ENCODE results near the gene EXOSC10. TPM values are rescaled to one million over a fixed set of nuclear protein-coding genes. Genes with fewer than 3 reads are reported as not detected.

Gene EXOSC10
- total and polyA plus RNA-seq, 2 donors (not counting 3 experiments of a cell fraction or from before 2014, with no cell fraction given): 74.9 to 103 TPM

- ChIA-PET POLR2A (no interaction called here), CTCF (interaction anchor here (1.6 kb wide), 1 partner anchor 12 kb away, joined by 3 read pairs; no protein-coding TSS in a partner anchor)
- no peaks in the 10 kb centered on the region for H3K9me1 ChIP-seq (replicated peaks; ENCODE audit: control insufficient read depth, extremely low read depth, insufficient read depth, low read length)
- H3K4me1 ChIP-seq (ENCODE audit: control insufficient read depth, extremely low read depth, insufficient read depth, low read length): no peaks in the 10 kb centered on the region
- H2AFZ ChIP-seq (ENCODE audit: low read depth, low read length): no peak overlapping the region
- no peak overlapping the region for H3K9ac ChIP-seq (replicated peaks; ENCODE audit: extremely low read depth, insufficient read depth, low read length)
- no TSS peak for BruUV-seq (replicated peaks)
- H3K36me3 ChIP-seq (ENCODE audit: control insufficient read depth in 2 of 2, extremely low read depth in 1 of 2, insufficient read depth in 2 of 2, low read length in 2 of 2): peaks cover 34 to 35% of the 10 kb centered on the region in 2 experiments
- H3K79me2 ChIP-seq (ENCODE audit: control insufficient read depth, insufficient read depth, low read length): peaks cover 4% of the 10 kb centered on the region
- H3K27me3 ChIP-seq (ENCODE audit: control insufficient read depth in 2 of 2, insufficient read depth in 2 of 2, low read length in 2 of 2): no peaks in the 10 kb centered on the region
- no peaks in the 10 kb centered on the region for H4K20me1 ChIP-seq (replicated peaks; ENCODE audit: control insufficient read depth, extremely low read depth, insufficient read depth, low read length)
- no peak overlapping the region for H3K4me2 ChIP-seq (ENCODE audit: insufficient read depth, low read length)
- no peak for DNase-seq (ENCODE audit: low read depth, low spot score)
- intact Hi-C loops (cut with micrococcal nuclease): no loop called here
- FAIRE-seq: no peak
- no peaks in the 10 kb centered on the region for H3K9me3 ChIP-seq (replicated peaks; ENCODE audit: control insufficient read depth, insufficient read depth, low read length)
- H3K4me3 ChIP-seq (replicated peaks in 1 of 3; ENCODE audit: insufficient read depth in 1 of 3, low read depth in 1 of 3, low read length in 3 of 3): no peak overlapping the region
- dilution Hi-C loops (cut with MboI; ENCODE audit: extremely low pct_ligation_motif_present, low sequenced_read_pairs): no loop called here
- H3K27ac ChIP-seq (ENCODE audit: insufficient read depth, low read depth, low read length): no peak overlapping the region
- TF ChIP-seq GATA2 (IDR thresholded peaks at IDR 0.05; ENCODE audit: insufficient read depth, insufficient read length, low read depth, low read length) (no peak), POLR2A (IDR thresholded peaks at IDR 0.05; ENCODE audit: low read depth, low read length) (no peak), MAX (IDR thresholded peaks at IDR 0.05; ENCODE audit: insufficient read depth, insufficient read length) (no peak), POLR2AphosphoS5 (IDR thresholded peaks at IDR 0.05; ENCODE audit: insufficient read depth, low read depth, low read length) (no peak), FOS (IDR thresholded peaks at IDR 0.05; ENCODE audit: borderline replicate concordance, insufficient read depth, low read length) (no peak), CTCF (IDR thresholded peaks at IDR 0.05; ENCODE audit: extremely low read depth in 1 of 2, insufficient read depth in 1 of 2, low read depth in 1 of 2, low read length in 2 of 2) (no peak)
Measured at GRCh38 chr1:11024874-11025203, 74.8 kb downstream of the EXOSC10 start.
